HepG2 (cell line): ENCODE measurements around the gene CALM1. TPM values are rescaled to one million over a fixed set of nuclear protein-coding genes. Genes with fewer than 3 reads are reported as not detected.

Experiments used
- ERF ChIP-seq: IDR thresholded peaks from 2 replicates; pipeline ENCODE4 v1.6.1; 2018; ENCODE audit warnings: missing biosample characterization, missing genetic modification reagents
- HNF4A ChIP-seq: sonication (generic); formaldehyde crosslinking; IDR thresholded peaks from 2 replicates; pipeline ENCODE4 v1.4.0; 2020; ENCODE audit warnings: missing genetic modification reagents
- HNF4G ChIP-seq, 2 experiments: sonication (generic) in 1 of 2; formaldehyde crosslinking in 1 of 2; IDR thresholded peaks; 2 replicates each; pipeline versions ENCODE4 v1.4.0 to v1.6.1; 2011 to 2020; ENCODE audit warnings: borderline replicate concordance in 2 of 2, low read depth in 2 of 2, mild to moderate bottlenecking in 2 of 2, low read length in 1 of 2, missing genetic modification reagents in 1 of 2, moderate library complexity in 1 of 2
- HOXA3 ChIP-seq: sonication (generic); formaldehyde crosslinking; IDR thresholded peaks from 2 replicates; pipeline ENCODE4 v1.5.0; 2020; ENCODE audit warnings: missing genetic modification reagents
- LCORL ChIP-seq, 2 experiments: fragments of 450-650 bp in 1 of 2; sonication (generic) in 1 of 2; formaldehyde crosslinking in 1 of 2; IDR thresholded peaks; 2 replicates each; pipeline versions ENCODE4 v1.5.0 to v1.6.1; 2017 to 2020; ENCODE audit warnings: antibody characterized with exemption in 1 of 2, missing genetic modification reagents in 1 of 2
- MXD4 ChIP-seq: IDR thresholded peaks from 2 replicates; pipeline ENCODE4 v1.6.1; 2016; ENCODE audit warnings: mild to moderate bottlenecking, missing biosample characterization, missing genetic modification reagents
- MYPOP ChIP-seq: sonication (generic); formaldehyde crosslinking; IDR thresholded peaks from 2 replicates; pipeline ENCODE4 v1.8.1; 2023; ENCODE audit warnings: mild to moderate bottlenecking, moderate library complexity, missing genetic modification reagents
- RNF2 ChIP-seq: fragments of 450-650 bp; conservative IDR thresholded peaks from 2 replicates; pipeline ENCODE4 v1.6.1; 2016; ENCODE audit warnings: low read depth
- YEATS2 ChIP-seq: sonication (generic); formaldehyde crosslinking; IDR thresholded peaks from 2 replicates; pipeline ENCODE4 v1.4.0; 2020; ENCODE audit warnings: missing genetic modification reagents, borderline replicate concordance
- ZNF75D ChIP-seq: sonication (generic); formaldehyde crosslinking; IDR thresholded peaks from 2 replicates; pipeline ENCODE4 v1.8.1; 2023; ENCODE audit warnings: missing genetic modification reagents, mild to moderate bottlenecking, borderline replicate concordance
- ZNF878 ChIP-seq: sonication (generic); formaldehyde crosslinking; IDR thresholded peaks from 2 replicates; pipeline ENCODE4 v1.8.1; 2023; ENCODE audit warnings: mild to moderate bottlenecking, missing genetic modification reagents, moderate library complexity
- polyA plus RNA-seq, 8 experiments: library from polyadenylated mRNA; depleted of rRNA in 3 of 8; stranded (reverse) in 7 of 8; unstranded in 1 of 8; fragments of >200 nt; fragmentation: Illumina TruSeq in 4 of 8; extraction: Trizol in 4 of 8; gene quantifications; 2 replicates each; pipeline versions ENCODE4 v1.2.1 to v1.2.3, GENCODE V29; 2011 to 2016; ENCODE audit warnings: low read depth in 4 of 8, missing spikeins in 1 of 8, mixed read lengths in 1 of 8; ENCODE audit not compliant: insufficient read depth in 1 of 8
- total RNA-seq, 5 experiments: library from RNA; depleted of rRNA; stranded (reverse); fragments of >200 nt; fragmentation: Illumina TruSeq; extraction: Trizol; gene quantifications; 2 replicates each; pipeline ENCODE4 v1.2.3, GENCODE V29; 2016; ENCODE audit warnings: low read depth in 1 of 5
- TF ChIP-seq, protein P1 (sequence below): sonication (generic); formaldehyde crosslinking; IDR thresholded peaks from 2 replicates; pipeline ENCODE4 v1.5.1; 2020; ENCODE audit warnings: mild to moderate bottlenecking, missing genetic modification reagents
- TF ChIP-seq, protein P2 (sequence below): sonication (generic); formaldehyde crosslinking; IDR thresholded peaks from 2 replicates; pipeline ENCODE4 v1.5.0; 2020; ENCODE audit warnings: mild to moderate bottlenecking, missing genetic modification reagents
- TF ChIP-seq, protein P3 (sequence below): sonication (generic); formaldehyde crosslinking; IDR thresholded peaks from 2 replicates; pipeline ENCODE4 v1.5.1; 2020; ENCODE audit warnings: missing genetic modification reagents, mild to moderate bottlenecking, borderline replicate concordance
- TF ChIP-seq, protein P4 (sequence below): IDR thresholded peaks from 2 replicates; pipeline ENCODE4 v1.6.1; 2016; ENCODE audit warnings: missing compliant biosample characterization, missing genetic modification reagents, borderline replicate concordance

CALM1 gene
- total and polyA plus RNA-seq, 2 of the 13 experiments (the other 11 are each of a cell fraction or from before 2014, with no cell fraction given), result 110 to 238 TPM

GRCh38 chr14:90399541-90400444, 3.0 kb downstream of the CALM1 start (continued):
- TF ChIP-seq, protein P1, sequence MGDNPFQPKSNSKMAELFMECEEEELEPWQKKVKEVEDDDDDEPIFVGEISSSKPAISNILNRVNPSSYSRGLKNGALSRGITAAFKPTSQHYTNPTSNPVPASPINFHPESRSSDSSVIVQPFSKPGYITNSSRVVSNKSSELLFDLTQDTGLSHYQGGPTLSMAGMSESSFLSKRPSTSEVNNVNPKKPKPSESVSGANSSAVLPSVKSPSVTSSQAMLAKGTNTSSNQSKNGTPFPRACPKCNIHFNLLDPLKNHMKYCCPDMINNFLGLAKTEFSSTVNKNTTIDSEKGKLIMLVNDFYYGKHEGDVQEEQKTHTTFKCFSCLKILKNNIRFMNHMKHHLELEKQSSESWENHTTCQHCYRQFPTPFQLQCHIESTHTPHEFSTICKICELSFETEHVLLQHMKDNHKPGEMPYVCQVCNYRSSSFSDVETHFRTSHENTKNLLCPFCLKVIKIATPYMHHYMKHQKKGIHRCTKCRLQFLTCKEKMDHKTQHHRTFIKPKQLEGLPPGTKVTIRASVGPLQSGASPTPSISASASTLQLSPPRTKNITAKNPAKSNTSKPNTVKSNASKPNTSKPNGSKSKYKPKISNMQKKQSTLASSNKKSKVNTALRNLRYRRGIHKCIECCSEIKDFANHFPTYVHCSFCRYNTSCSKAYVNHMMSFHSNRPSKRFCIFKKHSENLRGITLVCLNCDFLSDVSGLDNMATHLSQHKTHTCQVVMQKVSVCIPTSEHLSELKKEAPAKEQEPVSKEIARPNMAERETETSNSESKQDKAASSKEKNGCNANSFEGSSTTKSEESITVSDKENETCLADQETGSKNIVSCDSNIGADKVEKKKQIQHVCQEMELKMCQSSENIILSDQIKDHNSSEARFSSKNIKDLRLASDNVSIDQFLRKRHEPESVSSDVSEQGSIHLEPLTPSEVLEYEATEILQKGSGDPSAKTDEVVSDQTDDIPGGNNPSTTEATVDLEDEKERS (CRISPR knock-in tag), result 0 out of 2 replicates have a peak, but pooled peaks have one; percentile 33
- TF ChIP-seq HNF4A (peak; percentile 11; the same call in 1 of the 2 replicates), HOXA3 (peak; percentile 77; the same call in 1 of the 2 replicates), YEATS2 (CRISPR knock-in tag) (peak; percentile 79; the same call in 1 of the 2 replicates), ERF (CRISPR knock-in tag) (peak; percentile 82), ZNF75D (CRISPR knock-in tag) (no peak), ZNF878 (CRISPR knock-in tag) (no peak), LCORL (IDR thresholded peaks at IDR 0.05) (no peak), LCORL (CRISPR knock-in tag; IDR thresholded peaks at IDR 0.05) (0 out of 2 replicates have a peak, but pooled peaks have one; percentile 59), MYPOP (peak; percentile 79), MXD4 (CRISPR knock-in tag) (0 out of 2 replicates have a peak, but pooled peaks have one; percentile 38), HNF4G (IDR thresholded peaks at IDR 0.05; ENCODE audit: borderline replicate concordance, low read depth, low read length) (no peak), HNF4G (CRISPR knock-in tag; IDR thresholded peaks at IDR 0.05; ENCODE audit: borderline replicate concordance, low read depth) (no peak), RNF2 (no peak)
- TF ChIP-seq, protein P2, sequence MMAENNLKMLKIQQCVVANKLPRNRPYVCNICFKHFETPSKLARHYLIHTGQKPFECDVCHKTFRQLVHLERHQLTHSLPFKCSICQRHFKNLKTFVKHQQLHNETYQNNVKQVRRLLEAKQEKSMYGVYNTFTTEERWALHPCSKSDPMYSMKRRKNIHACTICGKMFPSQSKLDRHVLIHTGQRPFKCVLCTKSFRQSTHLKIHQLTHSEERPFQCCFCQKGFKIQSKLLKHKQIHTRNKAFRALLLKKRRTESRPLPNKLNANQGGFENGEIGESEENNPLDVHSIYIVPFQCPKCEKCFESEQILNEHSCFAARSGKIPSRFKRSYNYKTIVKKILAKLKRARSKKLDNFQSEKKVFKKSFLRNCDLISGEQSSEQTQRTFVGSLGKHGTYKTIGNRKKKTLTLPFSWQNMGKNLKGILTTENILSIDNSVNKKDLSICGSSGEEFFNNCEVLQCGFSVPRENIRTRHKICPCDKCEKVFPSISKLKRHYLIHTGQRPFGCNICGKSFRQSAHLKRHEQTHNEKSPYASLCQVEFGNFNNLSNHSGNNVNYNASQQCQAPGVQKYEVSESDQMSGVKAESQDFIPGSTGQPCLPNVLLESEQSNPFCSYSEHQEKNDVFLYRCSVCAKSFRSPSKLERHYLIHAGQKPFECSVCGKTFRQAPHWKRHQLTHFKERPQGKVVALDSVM, result no peak
- TF ChIP-seq, protein P3, sequence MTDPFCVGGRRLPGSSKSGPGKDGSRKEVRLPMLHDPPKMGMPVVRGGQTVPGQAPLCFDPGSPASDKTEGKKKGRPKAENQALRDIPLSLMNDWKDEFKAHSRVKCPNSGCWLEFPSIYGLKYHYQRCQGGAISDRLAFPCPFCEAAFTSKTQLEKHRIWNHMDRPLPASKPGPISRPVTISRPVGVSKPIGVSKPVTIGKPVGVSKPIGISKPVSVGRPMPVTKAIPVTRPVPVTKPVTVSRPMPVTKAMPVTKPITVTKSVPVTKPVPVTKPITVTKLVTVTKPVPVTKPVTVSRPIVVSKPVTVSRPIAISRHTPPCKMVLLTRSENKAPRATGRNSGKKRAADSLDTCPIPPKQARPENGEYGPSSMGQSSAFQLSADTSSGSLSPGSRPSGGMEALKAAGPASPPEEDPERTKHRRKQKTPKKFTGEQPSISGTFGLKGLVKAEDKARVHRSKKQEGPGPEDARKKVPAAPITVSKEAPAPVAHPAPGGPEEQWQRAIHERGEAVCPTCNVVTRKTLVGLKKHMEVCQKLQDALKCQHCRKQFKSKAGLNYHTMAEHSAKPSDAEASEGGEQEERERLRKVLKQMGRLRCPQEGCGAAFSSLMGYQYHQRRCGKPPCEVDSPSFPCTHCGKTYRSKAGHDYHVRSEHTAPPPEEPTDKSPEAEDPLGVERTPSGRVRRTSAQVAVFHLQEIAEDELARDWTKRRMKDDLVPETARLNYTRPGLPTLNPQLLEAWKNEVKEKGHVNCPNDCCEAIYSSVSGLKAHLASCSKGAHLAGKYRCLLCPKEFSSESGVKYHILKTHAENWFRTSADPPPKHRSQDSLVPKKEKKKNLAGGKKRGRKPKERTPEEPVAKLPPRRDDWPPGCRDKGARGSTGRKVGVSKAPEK, result 0 out of 2 replicates have a peak, but pooled peaks have one; percentile 34
- TF ChIP-seq, protein P4, sequence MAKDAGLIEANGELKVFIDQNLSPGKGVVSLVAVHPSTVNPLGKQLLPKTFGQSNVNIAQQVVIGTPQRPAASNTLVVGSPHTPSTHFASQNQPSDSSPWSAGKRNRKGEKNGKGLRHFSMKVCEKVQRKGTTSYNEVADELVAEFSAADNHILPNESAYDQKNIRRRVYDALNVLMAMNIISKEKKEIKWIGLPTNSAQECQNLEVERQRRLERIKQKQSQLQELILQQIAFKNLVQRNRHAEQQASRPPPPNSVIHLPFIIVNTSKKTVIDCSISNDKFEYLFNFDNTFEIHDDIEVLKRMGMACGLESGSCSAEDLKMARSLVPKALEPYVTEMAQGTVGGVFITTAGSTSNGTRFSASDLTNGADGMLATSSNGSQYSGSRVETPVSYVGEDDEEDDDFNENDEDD (CRISPR knock-in tag), result peak; percentile 40; the same call in 1 of the 2 replicates
